ENCODE measurements around the gene NSFL1C. TPM values are rescaled to one million over a fixed set of nuclear protein-coding genes. Genes with fewer than 3 reads are reported as not detected.

The NSFL1C gene
- total and polyA plus RNA-seq, 9 of the 15 experiments (the other 6 are each of a cell fraction or from before 2014, with no cell fraction given) = 20.8 to 119 (median 47.0) TPM

GRCh38 chr20:1469306-1469905 is 2.8 kb upstream of the NSFL1C start:
- Histone ChIP-seq H3K4me2 (ENCODE audit: insufficient read depth, low read length) (no peak overlapping the region), H3K27me3 (ENCODE audit: control insufficient read depth in 2 of 2, insufficient read depth in 2 of 2, low read length in 2 of 2) (no peaks in the 10 kb centered on the region), H3K36me3 (ENCODE audit: control insufficient read depth, insufficient read depth, low read length) (peaks cover 14% of the 10 kb centered on the region), H3K4me3 (no peak overlapping the region), H3K9me3 (replicated peaks; ENCODE audit: control insufficient read depth, insufficient read depth, low read depth, low read length) (no peaks in the 10 kb centered on the region), H2AFZ (ENCODE audit: low read depth, low read length) (peak overlapping the region; percentile 71), H3K4me1 (replicated peaks in 1 of 2; ENCODE audit: control insufficient read depth in 2 of 2, insufficient read depth in 2 of 2, low read length in 2 of 2) (peaks cover 22 to 45% of the 10 kb centered on the region in 2 experiments), H3K27ac (ENCODE audit: extremely low read depth, low read depth, low read length) (peak overlapping the region; percentile 68; the same call in 2 of the 3 replicates), H4K20me1 (replicated peaks; ENCODE audit: control insufficient read depth, insufficient read depth, low read length) (peaks cover 8% of the 10 kb centered on the region; the same call in 1 of the 2 replicates), H3K9ac (ENCODE audit: insufficient read depth in 1 of 2, low read depth in 2 of 2, low read length in 2 of 2) (0 out of 4 replicates have a peak overlapping the region, but pooled peaks of 1 of the 2 experiments have one; percentile 34), H3K9me1 (ENCODE audit: control insufficient read depth, insufficient read depth, low read length) (no peaks in the 10 kb centered on the region), H3K79me2 (ENCODE audit: control insufficient read depth, insufficient read depth, low read length) (peaks cover 22% of the 10 kb centered on the region)
- ChIA-PET POLR2A (interaction anchor here (0.6 to 1.1 kb wide), 2 partner anchors 19 to 87 kb away, joined by 3 read pairs; no protein-coding TSS in a partner anchor), CTCF (ENCODE audit: low intra/inter-chr PET ratio) (interaction anchor here (1.2 kb wide), 2 partner anchors 27 to 156 kb away, joined by 3 to 6 read pairs; no protein-coding TSS in a partner anchor)
- intact Hi-C loops (cut with micrococcal nuclease) = loop anchor here (2.0 to 10.0 kb wide), 2 partner anchors 29 to 145 kb away; partner anchors contain the start of gene SDCBP2
- ATAC-seq (no peak), FAIRE-seq (no peak), DNase-seq (ENCODE audit: extremely low read depth in 1 of 4, low spot score in 3 of 4) (peak in 2 of 4 experiments; percentile 11 to 23)
- BruUV-seq (replicated peaks) = no TSS peak
- 46% methylated on average over 4 of the region's 9 CpGs for WGBS (ENCODE audit: insufficient coverage, low coverage, missing lambda C conversion rate)
- in situ Hi-C loops (cut with MboI) = no loop called here
- no peak for TF ChIP-seq TCF7 (IDR thresholded peaks at IDR 0.05; ENCODE audit: borderline replicate concordance)
- TF ChIP-seq SMAD2 (IDR thresholded peaks at IDR 0.05; ENCODE audit: low read depth, low read length) = no peak
- TF ChIP-seq ZNF785 (CRISPR knock-in tag; IDR thresholded peaks at IDR 0.05) = no peak
- TF ChIP-seq PKNOX1 (IDR thresholded peaks at IDR 0.05) = 0 out of 2 replicates have a peak, but pooled peaks have one; percentile 20
- TF ChIP-seq ZNF696 (CRISPR knock-in tag; conservative IDR thresholded peaks at IDR 0.05) = no peak
- TF ChIP-seq ZNF589 (CRISPR knock-in tag; IDR thresholded peaks at IDR 0.05; ENCODE audit: low read depth) = no peak
- no peak for TF ChIP-seq CEBPG (CRISPR knock-in tag; IDR thresholded peaks at IDR 0.05)
- TF ChIP-seq CEBPG (tag; conservative IDR thresholded peaks at IDR 0.05 in 1 of 2, IDR thresholded peaks at IDR 0.05 in 1 of 2) = no peak
- 0 out of 2 replicates have a peak, but pooled peaks have one; percentile 11 for TF ChIP-seq VEZF1 (CRISPR knock-in tag; IDR thresholded peaks at IDR 0.05)
- TF ChIP-seq ZNF212 (CRISPR knock-in tag; IDR thresholded peaks at IDR 0.05) = no peak
- no peak for TF ChIP-seq NFIC (IDR thresholded peaks at IDR 0.05)
- no peak for TF ChIP-seq ZNF277 (CRISPR knock-in tag; IDR thresholded peaks at IDR 0.05; ENCODE audit: borderline replicate concordance)
- no peak for TF ChIP-seq HNRNPL (IDR thresholded peaks at IDR 0.05; ENCODE audit: low read depth, low read length)
- TF ChIP-seq CBX1 (IDR thresholded peaks at IDR 0.05; ENCODE audit: low read depth) = no peak
- no peak for TF ChIP-seq CTCF (IDR thresholded peaks at IDR 0.05 in 2 of 3, conservative IDR thresholded peaks at IDR 0.05 in 1 of 3; ENCODE audit: insufficient read depth in 2 of 3, low read depth in 1 of 3, low read length in 3 of 3)
- no peak for TF ChIP-seq ZSCAN32 (CRISPR knock-in tag; IDR thresholded peaks at IDR 0.05)
- TF ChIP-seq KDM1A (IDR thresholded peaks at IDR 0.05) = no peak
